Erythroblast (primary cell): ENCODE results near the gene MFGE8.

Experiments
- GATA1 ChIP-seq: IDR thresholded peaks from 2 replicates; pipeline ENCODE4 v1.6.1; 2011; ENCODE audit warnings: low read depth, mild to moderate bottlenecking, control low read depth, low read length, moderate library complexity
- POLR2A ChIP-seq: IDR thresholded peaks from 2 replicates; pipeline ENCODE4 v1.6.1; 2011; ENCODE audit warnings: mild to moderate bottlenecking, low read length

GRCh38 chr15:88954431-88955277 lies 41.5 kb upstream of the MFGE8 start:
- TF ChIP-seq POLR2A (no peak), GATA1 (no peak)
